ENCODE measurements around the gene SYNPO2. TPM values are rescaled to one million over a fixed set of nuclear protein-coding genes. Genes with fewer than 3 reads are reported as not detected.
"Not testable (repeated sequence)": the region's sequence is repeated elsewhere in the genome, so short reads cannot be mapped to it uniquely, and the experiment has no call there.

The SYNPO2 gene
- polyA plus RNA-seq, 1 donor = 162 TPM

- DNase-seq (ENCODE audit: low read depth) = no peak
Measured at GRCh38 chr4:118975449-118976192, 87.0 kb downstream of the SYNPO2 start.

- not testable (repeated sequence) for DNase-seq (ENCODE audit: low read depth)
Measured at GRCh38 chr4:118976193-118976560, 87.5 kb downstream of the SYNPO2 start.

GRCh38 chr4:118977100-118977499 lies 88.4 kb downstream of the SYNPO2 start:
- DNase-seq (ENCODE audit: low read depth) = not testable (repeated sequence)

- DNase-seq (ENCODE audit: low read depth) = no peak
Measured at GRCh38 chr4:118979712-118980111, 91.1 kb downstream of the SYNPO2 start.

- no peak for DNase-seq (ENCODE audit: low read depth)
Measured at GRCh38 chr4:118981171-118981838, 92.7 kb downstream of the SYNPO2 start.

GRCh38 chr4:118981839-118982381 lies 93.3 kb downstream of the SYNPO2 start:
- no peak for DNase-seq (ENCODE audit: low read depth)

GRCh38 chr4:118983293-118983692 lies 94.6 kb downstream of the SYNPO2 start:
- no peak for DNase-seq (ENCODE audit: low read depth)

GRCh38 chr4:118983831-118984230 lies 95.2 kb downstream of the SYNPO2 start:
- DNase-seq (ENCODE audit: low read depth) = no peak

- DNase-seq (ENCODE audit: low read depth) = no peak
Measured at GRCh38 chr4:118985170-118986000, 96.7 kb downstream of the SYNPO2 start.

GRCh38 chr4:118987959-118988634 lies 99.4 kb downstream of the SYNPO2 start:
- DNase-seq (ENCODE audit: low read depth) = no peak

- DNase-seq (ENCODE audit: low read depth) = no peak
Measured at GRCh38 chr4:118988635-118988972, 100.0 kb downstream of the SYNPO2 start.

- no peak for DNase-seq (ENCODE audit: low read depth)
Measured at GRCh38 chr4:118989098-118990080, 100.7 kb downstream of the SYNPO2 start.

GRCh38 chr4:118991686-118992085 lies 103.0 kb downstream of the SYNPO2 start:
- no peak for DNase-seq (ENCODE audit: low read depth)

- DNase-seq (ENCODE audit: low read depth) = no peak
Measured at GRCh38 chr4:118992149-118992548, 103.5 kb downstream of the SYNPO2 start.

- DNase-seq (ENCODE audit: low read depth) = no peak
Measured at GRCh38 chr4:118993333-118993732, 104.7 kb downstream of the SYNPO2 start.

GRCh38 chr4:118994030-118994429 lies 105.4 kb downstream of the SYNPO2 start:
- no peak for DNase-seq (ENCODE audit: low read depth)

- DNase-seq (ENCODE audit: low read depth) = no peak
Measured at GRCh38 chr4:118995693-118996391, 107.2 kb downstream of the SYNPO2 start.

- no peak for DNase-seq (ENCODE audit: low read depth)
Measured at GRCh38 chr4:118997601-118998000, 108.9 kb downstream of the SYNPO2 start.

- DNase-seq (ENCODE audit: low read depth) = no peak
Measured at GRCh38 chr4:118999919-119000318, 111.3 kb downstream of the SYNPO2 start.

- no peak for DNase-seq (ENCODE audit: low read depth)
Measured at GRCh38 chr4:119000400-119000799, 111.7 kb downstream of the SYNPO2 start.

Data from forelimb muscle (tissue), 1 donor.